HL-60 (cell line): Measurements from ENCODE around the gene AP2A2.

Source experiments
- DNase-seq, 2 experiments: peaks; one replicate each; pipeline ENCODE4 v3.0.0-alpha.2; 2010 to 2020; ENCODE audit warnings: low read depth in 1 of 2, low spot score in 1 of 2
- H3K27ac ChIP-seq: fragments of 250-450 bp; sonication (Bioruptor Pico); replicated peaks from 2 replicates; pipeline ENCODE4 v1.5.1; 2020; ENCODE audit warnings: mild to moderate bottlenecking, moderate library complexity
- H3K27me3 ChIP-seq: fragments of 250-450 bp; sonication (Bioruptor Pico); 2 replicates; pipeline ENCODE4 v1.5.1; 2021; ENCODE audit warnings: mild to moderate bottlenecking, moderate library complexity; ENCODE audit not compliant: insufficient read depth, poor library complexity, severe bottlenecking
- H3K4me3 ChIP-seq: replicated peaks from 2 replicates; pipeline ENCODE4 v1.5.1; 2011; ENCODE audit warnings: mild to moderate bottlenecking, control low read depth, low read length; ENCODE audit not compliant: insufficient read depth
- GABPA ChIP-seq: IDR thresholded peaks from 2 replicates; pipeline ENCODE4 v1.6.1; 2012; ENCODE audit warnings: low read depth
- POLR2AphosphoS5 ChIP-seq: IDR thresholded peaks from 2 replicates; pipeline ENCODE4 v1.6.1; 2012; ENCODE audit warnings: low read depth
- SPI1 ChIP-seq: IDR thresholded peaks from 2 replicates; pipeline ENCODE4 v1.6.1; 2012; ENCODE audit warnings: low read depth, mild to moderate bottlenecking, borderline replicate concordance
- TF ChIP-seq, protein P1 (sequence below): IDR thresholded peaks from one replicate; pipeline ENCODE4 v1.5.1; 2011; ENCODE audit warnings: low read length, control low read depth, inconsistent platforms; ENCODE audit not compliant: insufficient read depth
- TF ChIP-seq, protein P2 (sequence below): IDR thresholded peaks from 2 replicates; pipeline ENCODE4 v1.6.1; 2012; ENCODE audit warnings: low read depth; ENCODE audit not compliant: insufficient replicate concordance

AP2A2 gene

DNA sequence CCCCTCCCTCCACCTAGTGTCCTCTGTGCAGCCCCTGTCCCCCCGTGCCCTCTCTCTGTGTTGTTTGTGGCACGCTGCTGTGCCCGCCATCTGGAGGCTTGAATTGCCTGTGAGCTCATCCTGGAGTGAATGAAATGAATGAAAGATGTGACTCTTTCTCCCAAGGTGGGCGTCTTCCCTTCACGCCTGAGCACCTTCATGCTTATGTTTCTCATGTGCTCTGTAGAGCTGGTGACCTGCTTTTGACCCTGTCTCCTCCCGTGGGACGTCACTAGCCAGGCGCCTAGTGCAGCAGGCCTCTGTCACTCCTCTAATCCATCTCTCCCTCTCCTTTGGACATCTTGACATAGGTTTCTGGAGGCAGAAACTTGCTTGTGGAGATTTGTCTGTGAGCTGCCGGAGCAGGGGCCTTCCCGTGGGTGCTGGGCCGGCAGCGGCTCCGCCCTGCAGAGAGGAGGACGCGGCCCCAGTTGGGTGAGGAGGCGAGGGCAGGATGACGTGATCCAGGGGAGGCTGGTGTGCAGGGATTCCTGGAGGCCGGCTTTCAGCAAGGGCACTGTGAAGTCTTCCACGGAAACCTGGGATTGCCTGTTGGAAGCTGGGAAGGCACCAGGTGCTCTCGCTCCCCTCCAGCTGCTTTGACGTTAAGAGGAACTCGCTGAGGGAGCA is 70.2 kb downstream of the AP2A2 start:
- TF ChIP-seq GABPA = no peak
- TF ChIP-seq, protein P1, sequence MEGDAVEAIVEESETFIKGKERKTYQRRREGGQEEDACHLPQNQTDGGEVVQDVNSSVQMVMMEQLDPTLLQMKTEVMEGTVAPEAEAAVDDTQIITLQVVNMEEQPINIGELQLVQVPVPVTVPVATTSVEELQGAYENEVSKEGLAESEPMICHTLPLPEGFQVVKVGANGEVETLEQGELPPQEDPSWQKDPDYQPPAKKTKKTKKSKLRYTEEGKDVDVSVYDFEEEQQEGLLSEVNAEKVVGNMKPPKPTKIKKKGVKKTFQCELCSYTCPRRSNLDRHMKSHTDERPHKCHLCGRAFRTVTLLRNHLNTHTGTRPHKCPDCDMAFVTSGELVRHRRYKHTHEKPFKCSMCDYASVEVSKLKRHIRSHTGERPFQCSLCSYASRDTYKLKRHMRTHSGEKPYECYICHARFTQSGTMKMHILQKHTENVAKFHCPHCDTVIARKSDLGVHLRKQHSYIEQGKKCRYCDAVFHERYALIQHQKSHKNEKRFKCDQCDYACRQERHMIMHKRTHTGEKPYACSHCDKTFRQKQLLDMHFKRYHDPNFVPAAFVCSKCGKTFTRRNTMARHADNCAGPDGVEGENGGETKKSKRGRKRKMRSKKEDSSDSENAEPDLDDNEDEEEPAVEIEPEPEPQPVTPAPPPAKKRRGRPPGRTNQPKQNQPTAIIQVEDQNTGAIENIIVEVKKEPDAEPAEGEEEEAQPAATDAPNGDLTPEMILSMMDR = no peak
- DNase-seq = no peak
- Histone ChIP-seq H3K4me3 (no peak overlapping the region), H3K27me3 (no peaks in the 10 kb centered on the region), H3K27ac (no peak overlapping the region)

DNA sequence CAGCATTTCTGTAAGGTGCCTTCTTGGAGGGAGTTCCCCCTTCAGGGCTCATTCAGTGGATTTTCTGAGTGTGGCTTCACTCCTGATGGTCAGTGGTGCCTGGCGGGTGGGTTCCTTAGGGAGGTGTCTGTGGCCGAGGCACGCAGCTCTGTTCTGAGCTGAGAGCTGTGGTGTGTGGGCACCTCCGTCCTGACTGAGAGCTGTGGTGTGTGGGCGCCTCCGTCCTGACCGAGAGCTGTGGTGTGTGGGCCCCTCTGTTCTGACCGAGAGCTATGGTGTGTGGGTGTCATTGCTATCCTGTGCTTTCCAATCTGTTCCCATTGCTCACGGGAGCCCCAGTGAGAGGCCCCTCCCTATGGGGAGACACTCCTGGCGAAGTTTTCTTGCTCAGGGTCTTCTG is 71.0 kb downstream of the AP2A2 start:
- no peak overlapping the region for H3K27ac ChIP-seq
- DNase-seq = no peak
- no peaks in the 10 kb centered on the region for H3K27me3 ChIP-seq
- no peak overlapping the region for H3K4me3 ChIP-seq
- TF ChIP-seq, protein P2, sequence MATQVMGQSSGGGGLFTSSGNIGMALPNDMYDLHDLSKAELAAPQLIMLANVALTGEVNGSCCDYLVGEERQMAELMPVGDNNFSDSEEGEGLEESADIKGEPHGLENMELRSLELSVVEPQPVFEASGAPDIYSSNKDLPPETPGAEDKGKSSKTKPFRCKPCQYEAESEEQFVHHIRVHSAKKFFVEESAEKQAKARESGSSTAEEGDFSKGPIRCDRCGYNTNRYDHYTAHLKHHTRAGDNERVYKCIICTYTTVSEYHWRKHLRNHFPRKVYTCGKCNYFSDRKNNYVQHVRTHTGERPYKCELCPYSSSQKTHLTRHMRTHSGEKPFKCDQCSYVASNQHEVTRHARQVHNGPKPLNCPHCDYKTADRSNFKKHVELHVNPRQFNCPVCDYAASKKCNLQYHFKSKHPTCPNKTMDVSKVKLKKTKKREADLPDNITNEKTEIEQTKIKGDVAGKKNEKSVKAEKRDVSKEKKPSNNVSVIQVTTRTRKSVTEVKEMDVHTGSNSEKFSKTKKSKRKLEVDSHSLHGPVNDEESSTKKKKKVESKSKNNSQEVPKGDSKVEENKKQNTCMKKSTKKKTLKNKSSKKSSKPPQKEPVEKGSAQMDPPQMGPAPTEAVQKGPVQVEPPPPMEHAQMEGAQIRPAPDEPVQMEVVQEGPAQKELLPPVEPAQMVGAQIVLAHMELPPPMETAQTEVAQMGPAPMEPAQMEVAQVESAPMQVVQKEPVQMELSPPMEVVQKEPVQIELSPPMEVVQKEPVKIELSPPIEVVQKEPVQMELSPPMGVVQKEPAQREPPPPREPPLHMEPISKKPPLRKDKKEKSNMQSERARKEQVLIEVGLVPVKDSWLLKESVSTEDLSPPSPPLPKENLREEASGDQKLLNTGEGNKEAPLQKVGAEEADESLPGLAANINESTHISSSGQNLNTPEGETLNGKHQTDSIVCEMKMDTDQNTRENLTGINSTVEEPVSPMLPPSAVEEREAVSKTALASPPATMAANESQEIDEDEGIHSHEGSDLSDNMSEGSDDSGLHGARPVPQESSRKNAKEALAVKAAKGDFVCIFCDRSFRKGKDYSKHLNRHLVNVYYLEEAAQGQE = no peak
- TF ChIP-seq GABPA = no peak
- no peak for TF ChIP-seq SPI1
- no peak for TF ChIP-seq POLR2AphosphoS5
- TF ChIP-seq, protein P1 = no peak

DNA sequence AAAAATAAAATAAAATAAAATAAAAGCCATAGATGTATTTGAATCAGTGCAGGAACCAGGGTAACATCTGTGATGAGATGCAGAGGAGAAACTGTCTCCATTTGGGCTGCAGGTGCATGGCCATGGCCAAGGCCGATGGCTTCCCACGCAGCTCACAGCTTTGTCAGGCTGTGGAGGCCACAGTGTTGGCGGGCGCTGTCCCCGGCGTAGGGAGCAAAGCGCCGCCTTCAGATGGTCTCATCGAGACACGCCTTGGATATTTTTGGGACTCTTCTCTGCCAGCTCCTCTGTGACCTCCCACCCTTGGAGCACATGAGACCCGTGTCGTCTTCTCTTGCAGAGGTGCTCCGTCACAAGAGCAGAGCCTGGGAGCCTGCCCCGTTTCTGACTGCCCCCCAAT is 72.2 kb downstream of the AP2A2 start:
- Histone ChIP-seq H3K4me3 (no peak overlapping the region), H3K27me3 (no peaks in the 10 kb centered on the region), H3K27ac (no peak overlapping the region)
- TF ChIP-seq, protein P1 = no peak
- TF ChIP-seq, protein P2 = no peak
- TF ChIP-seq GABPA (no peak), POLR2AphosphoS5 (no peak), SPI1 (no peak)
- no peak for DNase-seq

DNA sequence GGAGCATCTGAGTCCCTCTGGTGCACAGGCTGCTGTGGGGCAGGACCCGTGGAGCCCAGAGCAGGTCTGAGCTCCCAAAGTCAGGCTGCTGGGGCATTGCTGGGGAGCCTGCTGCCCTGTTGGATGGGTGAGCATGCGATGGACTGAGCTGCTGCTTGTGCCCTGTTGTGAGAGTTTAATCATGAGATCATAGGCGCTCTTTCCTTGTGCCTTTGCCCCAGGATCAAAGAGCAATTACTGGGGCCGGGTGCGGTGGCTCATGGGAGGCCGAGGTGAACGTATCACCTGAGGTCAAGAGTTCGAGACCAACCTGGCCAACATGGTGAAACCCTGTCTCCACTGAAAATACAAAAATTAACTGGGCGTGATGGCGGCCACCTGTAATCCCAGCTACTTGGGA is 73.3 kb downstream of the AP2A2 start:
- no peak for TF ChIP-seq SPI1
- TF ChIP-seq, protein P1 = no peak
- TF ChIP-seq GABPA = no peak
- TF ChIP-seq, protein P2 = no peak
- no peak for TF ChIP-seq POLR2AphosphoS5
- no peak overlapping the region for H3K4me3 ChIP-seq
- DNase-seq = no peak

More for the DNA sequence above, 73.3 kb downstream of the AP2A2 start:
- Histone ChIP-seq H3K27ac (no peak overlapping the region), H3K27me3 (no peaks in the 10 kb centered on the region)
